K562 (cell line): ENCODE measurements around the gene RPL15. TPM values are rescaled to one million over a fixed set of nuclear protein-coding genes. Genes with fewer than 3 reads are reported as not detected.

Source experiments
- BRD9 ChIP-seq: fragments of 450-650 bp; IDR thresholded peaks from 2 replicates; pipeline ENCODE4 v1.6.1; 2018; ENCODE audit warnings: low read depth; ENCODE audit not compliant: partially characterized antibody
- CREM ChIP-seq: IDR thresholded peaks from 2 replicates; pipeline ENCODE4 v1.6.1; 2014; ENCODE audit warnings: antibody characterized with exemption, low read depth
- CTCF ChIP-seq, 3 experiments: IDR thresholded peaks in 2 of 3; conservative IDR thresholded peaks in 1 of 3; 2 replicates each; pipeline ENCODE4 v1.5.1; 2011 to 2012; ENCODE audit warnings: low read length in 3 of 3, mild to moderate bottlenecking in 3 of 3, control low read depth in 2 of 3, improper control_type of control experiment in 1 of 3, inconsistent platforms in 1 of 3, low read depth in 1 of 3, mixed read lengths in 1 of 3, moderate library complexity in 1 of 3; ENCODE audit not compliant: insufficient read depth in 2 of 3
- EGR1 ChIP-seq: fragments of 450-650 bp; conservative IDR thresholded peaks from 2 replicates; pipeline ENCODE4 v1.6.1; 2017; ENCODE audit warnings: mild to moderate bottlenecking
- ELF2 ChIP-seq: fragments of 250-450 bp; sonication (Bioruptor Pico); IDR thresholded peaks from 2 replicates; pipeline ENCODE4 v1.5.0; 2021; ENCODE audit warnings: mild to moderate bottlenecking
- ETV6 ChIP-seq, 3 experiments: fragments of 150-350 bp in 1 of 3; sonication (generic) in 1 of 3; formaldehyde crosslinking in 1 of 3; IDR thresholded peaks; 2 replicates each; pipeline versions ENCODE4 v1.6.1 to v1.8.0; 2014 to 2022; ENCODE audit warnings: borderline replicate concordance in 2 of 3, low read depth in 2 of 3, antibody characterized with exemption in 1 of 3, low read length in 1 of 3, mild to moderate bottlenecking in 1 of 3, missing genetic modification reagents in 1 of 3
- HMGN3 ChIP-seq: IDR thresholded peaks from 2 replicates; pipeline ENCODE4 v1.6.1; 2011; ENCODE audit warnings: borderline replicate concordance, low read depth, mild to moderate bottlenecking, mixed read lengths, low read length; ENCODE audit not compliant: insufficient read length; ENCODE audit errors: extremely low read depth
- KDM4B ChIP-seq, 2 experiments: fragments of 450-650 bp in 1 of 2; sonication (generic) in 1 of 2; IDR thresholded peaks; 2 replicates each; pipeline ENCODE4 v1.6.1; 2016 to 2017; ENCODE audit warnings: borderline replicate concordance in 2 of 2, antibody characterized with exemption in 1 of 2, low read depth in 1 of 2, mild to moderate bottlenecking in 1 of 2
- KLF6 ChIP-seq: fragments of 250-450 bp; sonication (Bioruptor Pico); IDR thresholded peaks from 2 replicates; pipeline ENCODE4 v1.4.0; 2020; ENCODE audit warnings: mild to moderate bottlenecking, moderate library complexity, borderline replicate concordance
- MTF1 ChIP-seq: fragments of 250-450 bp; sonication (Bioruptor Pico); IDR thresholded peaks from 2 replicates; pipeline ENCODE4 v1.9.0; 2021; ENCODE audit warnings: moderate library complexity, mild to moderate bottlenecking, inconsistent platforms, borderline replicate concordance
- STAG1 ChIP-seq: sonication (generic); formaldehyde crosslinking; IDR thresholded peaks from 2 replicates; pipeline ENCODE4 v1.5.0; 2020; ENCODE audit warnings: missing genetic modification reagents, borderline replicate concordance
- THAP12 ChIP-seq: fragments of 250-450 bp; sonication (Bioruptor Pico); IDR thresholded peaks from 2 replicates; pipeline ENCODE4 v1.9.0; 2021; ENCODE audit warnings: mild to moderate bottlenecking, inconsistent platforms
- WHSC1 ChIP-seq: IDR thresholded peaks from one replicate; pipeline ENCODE4 v1.6.1; 2012; ENCODE audit warnings: low read length, control low read depth, inconsistent platforms
- ZBTB34 ChIP-seq: fragments of 250-450 bp; sonication (Bioruptor Pico); IDR thresholded peaks from 2 replicates; pipeline ENCODE4 v1.8.0; 2021; ENCODE audit warnings: mild to moderate bottlenecking, moderate library complexity
- ZNF232 ChIP-seq: sonication (generic); formaldehyde crosslinking; IDR thresholded peaks from 2 replicates; pipeline ENCODE4 v1.8.0; 2022; ENCODE audit warnings: mild to moderate bottlenecking, missing genetic modification reagents
- ZNF274 ChIP-seq: IDR thresholded peaks from 2 replicates; pipeline ENCODE4 v1.6.1; 2011; ENCODE audit warnings: low read depth, mild to moderate bottlenecking, low read length, moderate library complexity, borderline replicate concordance
- ZNF324 ChIP-seq: fragments of 250-450 bp; sonication (Bioruptor Pico); IDR thresholded peaks from 2 replicates; pipeline ENCODE4 v1.4.0; 2020; ENCODE audit warnings: mild to moderate bottlenecking
- ZNF354B ChIP-seq: fragments of 250-450 bp; sonication (Bioruptor Pico); IDR thresholded peaks from 2 replicates; pipeline ENCODE4 v1.4.0; 2020
- polyA plus RNA-seq, 8 experiments: library from polyadenylated mRNA; depleted of rRNA in 4 of 8; stranded (reverse) in 5 of 8; unstranded in 3 of 8; fragments of >200 nt; fragmentation: Nextera tagmentation in 2 of 8; fragmentation: Illumina TruSeq in 1 of 8; extraction: Ambion mirVana in 2 of 8; extraction: Trizol in 1 of 8; gene quantifications; 2 replicates each; pipeline versions ENCODE4 v1.2.1 to v1.2.3, GENCODE V29; 2011 to 2014; ENCODE audit warnings: inconsistent platforms in 1 of 8, missing spikeins in 1 of 8
- total RNA-seq, 7 experiments: library from RNA; depleted of rRNA in 6 of 7; stranded (reverse); fragments of >200 nt in 6 of 7; fragmentation: Illumina TruSeq in 2 of 7; extraction: Trizol in 2 of 7; gene quantifications; 2 replicates each; pipeline versions ENCODE4 v1.2.1 to v1.2.3, GENCODE V29; 2011 to 2021; ENCODE audit warnings: low replicate concordance in 1 of 7
- TF ChIP-seq, protein P1 (sequence below): fragments of 250-450 bp; sonication (Bioruptor Pico); IDR thresholded peaks from 2 replicates; pipeline ENCODE4 v1.8.0; 2022; ENCODE audit warnings: moderate library complexity, mild to moderate bottlenecking, inconsistent platforms

RPL15 gene
- total and polyA plus RNA-seq, 9 of the 15 experiments (the other 6 are each of a cell fraction or from before 2014, with no cell fraction given): 2,393 to 8,850 (median 3,928) TPM

DNA sequence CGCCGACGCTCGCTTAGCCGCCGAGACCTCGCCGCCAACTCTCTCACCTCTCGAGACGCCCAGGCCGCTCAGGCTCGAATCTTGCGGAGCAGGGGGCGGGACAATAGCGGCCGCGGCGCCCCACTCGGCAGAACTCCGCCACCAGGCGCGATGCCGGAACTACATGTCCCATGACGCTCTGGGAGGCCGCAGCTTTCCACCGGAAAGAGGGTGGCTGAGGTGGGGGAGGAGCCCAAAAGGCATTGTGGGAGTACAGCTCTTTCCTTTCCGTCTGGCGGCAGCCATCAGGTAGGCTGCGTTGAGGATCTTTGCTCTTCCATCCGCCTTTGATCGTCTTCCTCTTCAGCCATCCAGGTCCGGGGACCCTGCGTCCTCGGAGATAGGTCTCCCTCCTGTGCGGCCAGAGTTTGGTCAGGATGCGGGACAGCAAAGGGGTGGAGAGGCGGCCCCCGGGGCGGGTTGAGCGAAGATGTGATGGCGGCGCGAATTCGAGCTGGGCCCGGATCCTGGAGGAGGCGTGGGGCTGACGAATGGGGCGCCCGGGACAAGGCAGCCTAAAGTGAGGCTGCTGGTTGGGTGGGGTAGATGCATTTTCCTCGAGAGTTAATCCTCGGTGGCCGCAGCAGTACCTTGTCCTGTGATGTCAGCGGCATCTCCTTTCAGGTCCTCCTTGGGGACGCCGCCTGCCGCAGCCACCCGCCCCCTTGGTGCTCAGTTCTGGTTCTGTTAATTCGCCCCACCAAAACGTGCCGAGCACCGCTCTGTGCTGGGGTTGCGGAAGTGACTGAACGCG lies at the start of gene RPL15, which contains the start of gene NKIRAS1 (continued):
- 0 out of 4 replicates have a peak, but pooled peaks have one; percentile 16 to 19 for TF ChIP-seq ETV6 (IDR thresholded peaks at IDR 0.05; ENCODE audit: borderline replicate concordance in 1 of 2, low read depth in 2 of 2, low read length in 1 of 2)
- peak; percentile 80; the same call in 1 of the 2 replicates for TF ChIP-seq ETV6 (CRISPR knock-in tag; IDR thresholded peaks at IDR 0.05; ENCODE audit: borderline replicate concordance)
- no peak for TF ChIP-seq ZBTB34 (CRISPR knock-in tag)
- peak; percentile 92 for TF ChIP-seq HMGN3
- peak; percentile 33; the same call in 1 of the 2 replicates for TF ChIP-seq ELF2 (CRISPR knock-in tag)
- peak; percentile 73 for TF ChIP-seq EGR1
- TF ChIP-seq ZNF354B: no peak
- no peak for TF ChIP-seq ZNF232 (CRISPR knock-in tag)
- TF ChIP-seq KLF6 (CRISPR knock-in tag): peak; percentile 53; the same call in 1 of the 2 replicates
- TF ChIP-seq ZNF324 (CRISPR knock-in tag): no peak
- TF ChIP-seq STAG1 (CRISPR knock-in tag): 0 out of 2 replicates have a peak, but pooled peaks have one; percentile 19
- no peak for TF ChIP-seq WHSC1
- peak; percentile 76; the same call in 1 of the 2 replicates for TF ChIP-seq THAP12
- TF ChIP-seq, protein P1, sequence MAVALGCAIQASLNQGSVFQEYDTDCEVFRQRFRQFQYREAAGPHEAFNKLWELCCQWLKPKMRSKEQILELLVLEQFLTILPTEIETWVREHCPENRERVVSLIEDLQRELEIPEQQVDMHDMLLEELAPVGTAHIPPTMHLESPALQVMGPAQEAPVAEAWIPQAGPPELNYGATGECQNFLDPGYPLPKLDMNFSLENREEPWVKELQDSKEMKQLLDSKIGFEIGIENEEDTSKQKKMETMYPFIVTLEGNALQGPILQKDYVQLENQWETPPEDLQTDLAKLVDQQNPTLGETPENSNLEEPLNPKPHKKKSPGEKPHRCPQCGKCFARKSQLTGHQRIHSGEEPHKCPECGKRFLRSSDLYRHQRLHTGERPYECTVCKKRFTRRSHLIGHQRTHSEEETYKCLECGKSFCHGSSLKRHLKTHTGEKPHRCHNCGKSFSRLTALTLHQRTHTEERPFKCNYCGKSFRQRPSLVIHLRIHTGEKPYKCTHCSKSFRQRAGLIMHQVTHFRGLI (CRISPR knock-in tag): no peak
- TF ChIP-seq ZNF274: no peak
- peak; percentile 99 for TF ChIP-seq BRD9
- TF ChIP-seq CREM: peak; percentile 92
- TF ChIP-seq KDM4B (IDR thresholded peaks at IDR 0.05; ENCODE audit: borderline replicate concordance in 2 of 2, low read depth in 1 of 2): peak in 1 of 2 experiments; percentile 96; a peak in 1 of 4 replicates
- no peak for TF ChIP-seq MTF1 (CRISPR knock-in tag)
- peak; percentile 28 to 45 (median 37); a peak in 4 of 6 replicates for TF ChIP-seq CTCF (IDR thresholded peaks at IDR 0.05 in 2 of 3, conservative IDR thresholded peaks at IDR 0.05 in 1 of 3; ENCODE audit: insufficient read depth in 2 of 3, low read depth in 1 of 3, low read length in 3 of 3)
